SK-N-MC (cell line): ENCODE measurements around the gene SLC26A9.

Source experiments
- DNase-seq: peaks from one replicate; pipeline ENCODE4 v3.0.0-alpha.2; 2011; ENCODE audit warnings: low read depth, low spot score
- H3K27ac ChIP-seq: fragments of 200-600 bp; sonication (generic); 2 replicates; pipeline ENCODE4 v1.5.1; 2016; ENCODE audit warnings: mixed run types
- H3K36me3 ChIP-seq: fragments of 200-600 bp; sonication (generic); 2 replicates; pipeline ENCODE4 v1.6.1; 2017; ENCODE audit warnings: antibody characterized with exemption, low read length, mixed read lengths; ENCODE audit not compliant: insufficient read depth
- H3K4me3 ChIP-seq: fragments of 200-600 bp; sonication (generic); 2 replicates; pipeline ENCODE4 v1.5.1; 2016
- H3K9ac ChIP-seq: fragments of 200-600 bp; sonication (generic); 2 replicates; pipeline ENCODE4 v1.8.0; 2017; ENCODE audit warnings: mixed run types, mixed read lengths; ENCODE audit not compliant: insufficient read length
- H3K9me3 ChIP-seq: fragments of 200-600 bp; sonication (generic); 2 replicates; pipeline ENCODE4 v1.6.1; 2017; ENCODE audit warnings: low read depth, mild to moderate bottlenecking, antibody characterized with exemption, low read length, moderate library complexity, mixed read lengths
- EZH2 ChIP-seq: fragments of 200-600 bp; sonication (generic); IDR thresholded peaks from one replicate; pipeline ENCODE4 v1.6.1; 2017; ENCODE audit warnings: antibody characterized with exemption
- FOXP2 ChIP-seq: optimal IDR thresholded peaks from 2 replicates; pipeline ENCODE3; 2011; ENCODE audit warnings: mild to moderate bottlenecking, moderate library complexity; ENCODE audit not compliant: insufficient read depth; ENCODE audit errors: extremely low read length, control extremely low read depth
- POLR2AphosphoS5 ChIP-seq: IDR thresholded peaks from 2 replicates; pipeline ENCODE4 v1.6.1; 2012; ENCODE audit warnings: mild to moderate bottlenecking, low read depth, low read length, borderline replicate concordance

Gene SLC26A9

GRCh38 chr1:205967554-205968335, 24.5 kb upstream of the SLC26A9 start:
- DNase-seq = no peak
- TF ChIP-seq FOXP2 = no peak
- no peak for TF ChIP-seq EZH2
- no peak for TF ChIP-seq POLR2AphosphoS5
- H3K27ac ChIP-seq = no peak overlapping the region

GRCh38 chr1:205965036-205965884, 22.0 kb upstream of the SLC26A9 start:
- H3K9ac ChIP-seq = no peak overlapping the region
- H3K4me3 ChIP-seq = no peak overlapping the region
- no peaks in the 10 kb centered on the region for H3K36me3 ChIP-seq
- DNase-seq = no peak
- no peak overlapping the region for H3K27ac ChIP-seq
- TF ChIP-seq FOXP2 (no peak), EZH2 (no peak), POLR2AphosphoS5 (no peak)
- H3K9me3 ChIP-seq = no peaks in the 10 kb centered on the region

More at GRCh38 chr1:205967554-205968335, 24.5 kb upstream of the SLC26A9 start:
- Histone ChIP-seq H3K9me3 (no peaks in the 10 kb centered on the region), H3K4me3 (no peak overlapping the region), H3K9ac (no peak overlapping the region), H3K36me3 (no peaks in the 10 kb centered on the region)

GRCh38 chr1:205963352-205964155, 20.3 kb upstream of the SLC26A9 start:
- DNase-seq = no peak
- Histone ChIP-seq H3K9me3 (no peaks in the 10 kb centered on the region), H3K4me3 (no peak overlapping the region), H3K27ac (no peak overlapping the region), H3K9ac (no peak overlapping the region), H3K36me3 (no peaks in the 10 kb centered on the region)
- TF ChIP-seq EZH2 = no peak
- no peak for TF ChIP-seq FOXP2
- TF ChIP-seq POLR2AphosphoS5 = no peak

- no peak for DNase-seq
- no peak for TF ChIP-seq POLR2AphosphoS5
- no peak for TF ChIP-seq EZH2
- no peak for TF ChIP-seq FOXP2
- no peak overlapping the region for H3K27ac ChIP-seq
- no peak overlapping the region for H3K4me3 ChIP-seq
- no peak overlapping the region for H3K9ac ChIP-seq
- H3K9me3 ChIP-seq = no peaks in the 10 kb centered on the region
- H3K36me3 ChIP-seq = no peaks in the 10 kb centered on the region
Observed at GRCh38 chr1:205962821-205963221, 19.6 kb upstream of the SLC26A9 start.

GRCh38 chr1:205961991-205962820, 18.9 kb upstream of the SLC26A9 start:
- no peak overlapping the region for H3K27ac ChIP-seq
- no peak overlapping the region for H3K9ac ChIP-seq
- DNase-seq = no peak
- H3K9me3 ChIP-seq = no peaks in the 10 kb centered on the region
- no peaks in the 10 kb centered on the region for H3K36me3 ChIP-seq
- H3K4me3 ChIP-seq = no peak overlapping the region
- TF ChIP-seq FOXP2 (no peak), POLR2AphosphoS5 (no peak), EZH2 (no peak)

GRCh38 chr1:205961405-205961804, 18.1 kb upstream of the SLC26A9 start:
- H3K36me3 ChIP-seq = no peaks in the 10 kb centered on the region
- H3K27ac ChIP-seq = no peak overlapping the region
- H3K4me3 ChIP-seq = no peak overlapping the region
- no peak for DNase-seq
- TF ChIP-seq FOXP2 = no peak
- TF ChIP-seq EZH2 = no peak
- no peak for TF ChIP-seq POLR2AphosphoS5
- H3K9ac ChIP-seq = no peak overlapping the region
- H3K9me3 ChIP-seq = no peaks in the 10 kb centered on the region

GRCh38 chr1:205959789-205960188, 16.5 kb upstream of the SLC26A9 start:
- no peak overlapping the region for H3K4me3 ChIP-seq
- no peak for DNase-seq
- TF ChIP-seq EZH2 = no peak
- no peak for TF ChIP-seq FOXP2
- TF ChIP-seq POLR2AphosphoS5 = no peak
- no peak overlapping the region for H3K9ac ChIP-seq
- H3K9me3 ChIP-seq = no peaks in the 10 kb centered on the region
- H3K27ac ChIP-seq = no peak overlapping the region
- H3K36me3 ChIP-seq = no peaks in the 10 kb centered on the region
